Measurements from ENCODE around the gene CPEB4. TPM values are rescaled to one million over a fixed set of nuclear protein-coding genes. Genes with fewer than 3 reads are reported as not detected.

CPEB4 gene
- total and polyA plus RNA-seq, 9 of the 15 experiments (the other 6 are each of a cell fraction or from before 2014, with no cell fraction given) = 7.4 to 21.3 (median 12.4) TPM

GRCh38 chr5:173885475-173886010, 2.6 kb upstream of the CPEB4 start (continued):
- TF ChIP-seq NFXL1 (CRISPR knock-in tag; IDR thresholded peaks at IDR 0.05) = no peak
- peak; percentile 65; the same call in 1 of the 2 replicates for TF ChIP-seq ARID2 (IDR thresholded peaks at IDR 0.05)
- no peak for TF ChIP-seq HNRNPH1 (optimal IDR thresholded peaks at IDR 0.05; ENCODE audit: low read depth, low read length)
- TF ChIP-seq, protein P1, sequence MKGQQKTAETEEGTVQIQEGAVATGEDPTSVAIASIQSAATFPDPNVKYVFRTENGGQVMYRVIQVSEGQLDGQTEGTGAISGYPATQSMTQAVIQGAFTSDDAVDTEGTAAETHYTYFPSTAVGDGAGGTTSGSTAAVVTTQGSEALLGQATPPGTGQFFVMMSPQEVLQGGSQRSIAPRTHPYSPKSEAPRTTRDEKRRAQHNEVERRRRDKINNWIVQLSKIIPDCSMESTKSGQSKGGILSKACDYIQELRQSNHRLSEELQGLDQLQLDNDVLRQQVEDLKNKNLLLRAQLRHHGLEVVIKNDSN (CRISPR knock-in tag; IDR thresholded peaks at IDR 0.05) = peak; percentile 63; the same call in 1 of the 2 replicates
- TF ChIP-seq FOXA3 (CRISPR knock-in tag; conservative IDR thresholded peaks at IDR 0.05 in 1 of 2, IDR thresholded peaks at IDR 0.05 in 1 of 2) = peak in 1 of 2 experiments; percentile 63; a peak in 1 of 4 replicates
- 0 out of 2 replicates have a peak, but pooled peaks have one; percentile 3 for TF ChIP-seq ELF4 (CRISPR knock-in tag; IDR thresholded peaks at IDR 0.05)
- TF ChIP-seq ARID3A (IDR thresholded peaks at IDR 0.05; ENCODE audit: borderline replicate concordance, low read depth, low read length) = peak; percentile 18; the same call in 1 of the 2 replicates
- TF ChIP-seq TRIM28 (IDR thresholded peaks at IDR 0.05) = no peak
- no peak for TF ChIP-seq SP1 (CRISPR knock-in tag; IDR thresholded peaks at IDR 0.05)
- TF ChIP-seq, protein P2, sequence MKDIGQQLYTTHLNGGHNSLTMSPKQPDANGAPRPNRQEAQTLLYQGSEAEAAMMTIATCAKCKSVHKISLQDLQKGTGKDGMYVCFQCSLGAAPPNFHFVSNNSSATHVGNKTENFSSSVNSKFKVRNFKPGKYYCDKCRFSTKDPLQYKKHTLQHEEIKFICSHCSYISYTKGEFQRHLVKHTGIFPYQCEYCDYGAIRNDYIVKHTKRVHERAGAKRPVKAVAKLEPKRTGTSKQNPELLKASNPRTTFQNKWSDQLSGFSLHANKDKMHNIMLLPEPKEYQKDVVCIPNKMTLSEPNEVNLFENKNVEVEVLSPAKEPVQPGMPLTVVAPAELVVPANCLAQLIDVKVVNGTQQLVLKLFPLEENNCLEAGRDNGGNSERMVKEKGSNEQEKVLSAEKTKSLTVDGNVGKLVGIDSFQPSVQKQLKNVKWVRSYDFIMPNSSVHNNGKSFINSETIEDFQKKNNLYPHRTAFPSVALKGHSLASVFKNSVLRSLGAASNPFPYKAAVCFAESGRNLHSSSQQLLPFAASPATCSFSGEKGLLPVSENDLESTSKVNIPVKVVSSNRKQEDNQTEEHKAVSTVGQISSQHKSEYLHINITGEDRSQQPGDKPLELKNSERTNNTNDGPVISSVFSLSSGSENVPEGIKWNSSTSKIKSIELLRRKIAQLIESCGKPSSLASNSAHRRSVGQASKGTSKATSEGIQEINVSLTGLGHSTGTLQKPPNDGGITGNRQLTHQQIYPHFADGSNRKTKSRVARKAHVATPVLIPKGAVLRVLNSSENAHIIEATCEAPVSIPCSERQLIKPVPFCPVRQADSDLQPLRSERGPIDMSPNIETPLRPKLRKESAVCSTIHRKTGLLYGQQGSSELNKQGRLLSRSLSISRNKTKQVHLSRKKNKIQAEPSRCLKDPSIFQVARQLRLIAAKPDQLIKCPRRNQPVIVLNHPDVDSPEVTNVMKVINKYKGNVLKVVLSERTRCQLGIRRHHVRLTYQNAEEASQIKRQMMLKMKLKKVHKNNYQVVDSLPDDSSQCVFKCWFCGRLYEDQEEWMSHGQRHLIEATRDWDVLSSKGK (CRISPR knock-in tag; IDR thresholded peaks at IDR 0.05) = no peak
- TF ChIP-seq ZC3H4 (CRISPR knock-in tag; IDR thresholded peaks at IDR 0.05; ENCODE audit: borderline replicate concordance) = no peak
- TF ChIP-seq, protein P3, sequence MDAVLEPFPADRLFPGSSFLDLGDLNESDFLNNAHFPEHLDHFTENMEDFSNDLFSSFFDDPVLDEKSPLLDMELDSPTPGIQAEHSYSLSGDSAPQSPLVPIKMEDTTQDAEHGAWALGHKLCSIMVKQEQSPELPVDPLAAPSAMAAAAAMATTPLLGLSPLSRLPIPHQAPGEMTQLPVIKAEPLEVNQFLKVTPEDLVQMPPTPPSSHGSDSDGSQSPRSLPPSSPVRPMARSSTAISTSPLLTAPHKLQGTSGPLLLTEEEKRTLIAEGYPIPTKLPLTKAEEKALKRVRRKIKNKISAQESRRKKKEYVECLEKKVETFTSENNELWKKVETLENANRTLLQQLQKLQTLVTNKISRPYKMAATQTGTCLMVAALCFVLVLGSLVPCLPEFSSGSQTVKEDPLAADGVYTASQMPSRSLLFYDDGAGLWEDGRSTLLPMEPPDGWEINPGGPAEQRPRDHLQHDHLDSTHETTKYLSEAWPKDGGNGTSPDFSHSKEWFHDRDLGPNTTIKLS (IDR thresholded peaks at IDR 0.05; ENCODE audit: borderline replicate concordance, low read depth) = no peak
- TF ChIP-seq KLF6 (CRISPR knock-in tag; IDR thresholded peaks at IDR 0.05; ENCODE audit: borderline replicate concordance) = no peak
- no peak for TF ChIP-seq ZNF134 (CRISPR knock-in tag; conservative IDR thresholded peaks at IDR 0.05)
- TF ChIP-seq ZNF274 (IDR thresholded peaks at IDR 0.05; ENCODE audit: borderline replicate concordance, low read depth, low read length) = no peak
- TF ChIP-seq POLR2G (IDR thresholded peaks at IDR 0.05; ENCODE audit: low read depth, low read length) = no peak
- TF ChIP-seq, protein P4, sequence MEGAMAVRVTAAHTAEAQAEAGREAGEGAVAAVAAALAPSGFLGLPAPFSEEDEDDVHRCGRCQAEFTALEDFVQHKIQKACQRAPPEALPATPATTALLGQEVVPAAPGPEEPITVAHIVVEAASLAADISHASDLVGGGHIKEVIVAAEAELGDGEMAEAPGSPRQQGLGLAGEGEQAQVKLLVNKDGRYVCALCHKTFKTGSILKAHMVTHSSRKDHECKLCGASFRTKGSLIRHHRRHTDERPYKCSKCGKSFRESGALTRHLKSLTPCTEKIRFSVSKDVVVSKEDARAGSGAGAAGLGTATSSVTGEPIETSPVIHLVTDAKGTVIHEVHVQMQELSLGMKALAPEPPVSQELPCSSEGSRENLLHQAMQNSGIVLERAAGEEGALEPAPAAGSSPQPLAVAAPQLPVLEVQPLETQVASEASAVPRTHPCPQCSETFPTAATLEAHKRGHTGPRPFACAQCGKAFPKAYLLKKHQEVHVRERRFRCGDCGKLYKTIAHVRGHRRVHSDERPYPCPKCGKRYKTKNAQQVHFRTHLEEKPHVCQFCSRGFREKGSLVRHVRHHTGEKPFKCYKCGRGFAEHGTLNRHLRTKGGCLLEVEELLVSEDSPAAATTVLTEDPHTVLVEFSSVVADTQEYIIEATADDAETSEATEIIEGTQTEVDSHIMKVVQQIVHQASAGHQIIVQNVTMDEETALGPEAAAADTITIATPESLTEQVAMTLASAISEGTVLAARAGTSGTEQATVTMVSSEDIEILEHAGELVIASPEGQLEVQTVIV (CRISPR knock-in tag; IDR thresholded peaks at IDR 0.05; ENCODE audit: borderline replicate concordance) = no peak
- TF ChIP-seq DDX20 (tag; IDR thresholded peaks at IDR 0.05; ENCODE audit: low read depth) = no peak
